ENCODE measurements around the gene RNF175. TPM values are rescaled to one million over a fixed set of nuclear protein-coding genes. Genes with fewer than 3 reads are reported as not detected.

RNF175 gene
- total RNA-seq, 1 experiment from 2014 or later = 5.4 TPM

DNA sequence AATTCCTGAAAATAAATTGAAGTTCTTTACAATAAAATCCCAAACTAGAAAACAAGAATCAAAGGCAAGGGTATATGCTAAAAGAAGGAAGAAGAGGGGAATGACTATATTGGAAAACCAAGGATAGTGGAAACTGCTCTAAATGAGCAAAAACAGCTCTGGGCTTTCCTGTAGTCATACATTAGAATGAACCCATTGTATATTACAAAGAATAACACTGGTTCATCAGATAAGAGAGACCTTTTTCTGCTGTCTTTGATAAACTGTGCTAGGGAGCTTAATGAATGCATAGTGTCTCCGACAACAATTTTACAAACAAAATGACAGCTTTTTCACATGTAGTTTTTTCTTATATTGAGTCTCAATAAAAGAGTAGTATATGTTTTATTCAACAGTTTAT is 49.1 kb downstream of the RNF175 start:
- POLR2A ChIA-PET = no interaction called here
- ATAC-seq (no peak), DNase-seq (ENCODE audit: low spot score) (no peak)
- Mint-ChIP-seq H3K9me3 (no peaks in the 10 kb centered on the region), H3K4me1 (no peaks in the 10 kb centered on the region), H3K27me3 (ENCODE audit: low read depth) (peaks cover 2% of the 10 kb centered on the region; the same call in 1 of the 2 replicates), H3K27ac (no peak overlapping the region), H3K4me3 (no peak overlapping the region), H3K36me3 (no peaks in the 10 kb centered on the region)
- CTCF ChIA-PET = no interaction called here
- no peak for TF ChIP-seq SOX15 (CRISPR knock-in tag; IDR thresholded peaks at IDR 0.05)
- TF ChIP-seq, protein P1, sequence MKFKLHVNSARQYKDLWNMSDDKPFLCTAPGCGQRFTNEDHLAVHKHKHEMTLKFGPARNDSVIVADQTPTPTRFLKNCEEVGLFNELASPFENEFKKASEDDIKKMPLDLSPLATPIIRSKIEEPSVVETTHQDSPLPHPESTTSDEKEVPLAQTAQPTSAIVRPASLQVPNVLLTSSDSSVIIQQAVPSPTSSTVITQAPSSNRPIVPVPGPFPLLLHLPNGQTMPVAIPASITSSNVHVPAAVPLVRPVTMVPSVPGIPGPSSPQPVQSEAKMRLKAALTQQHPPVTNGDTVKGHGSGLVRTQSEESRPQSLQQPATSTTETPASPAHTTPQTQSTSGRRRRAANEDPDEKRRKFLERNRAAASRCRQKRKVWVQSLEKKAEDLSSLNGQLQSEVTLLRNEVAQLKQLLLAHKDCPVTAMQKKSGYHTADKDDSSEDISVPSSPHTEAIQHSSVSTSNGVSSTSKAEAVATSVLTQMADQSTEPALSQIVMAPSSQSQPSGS (CRISPR knock-in tag; IDR thresholded peaks at IDR 0.05; ENCODE audit: borderline replicate concordance, low read depth) = no peak
- no peak for TF ChIP-seq KAT7 (CRISPR knock-in tag; IDR thresholded peaks at IDR 0.05; ENCODE audit: borderline replicate concordance)

DNA sequence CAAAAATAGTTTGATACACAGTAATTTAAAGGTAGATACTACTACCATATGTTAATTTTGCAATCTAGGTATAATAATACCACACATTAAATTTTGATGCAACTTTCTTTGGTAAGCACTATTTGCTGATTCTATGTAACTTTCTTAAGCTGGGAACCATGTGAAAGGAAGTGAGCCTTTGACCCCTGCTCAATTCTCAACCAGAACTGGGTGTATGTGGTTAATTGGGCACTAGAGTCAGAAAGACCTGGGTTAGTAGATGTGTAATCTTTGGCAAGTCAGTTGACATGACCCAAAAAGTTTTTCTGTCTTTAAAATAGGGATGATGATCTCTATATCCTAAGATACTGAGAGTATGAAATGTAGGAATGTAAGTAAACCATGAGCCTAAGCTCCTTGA is 53.3 kb downstream of the RNF175 start:
- H3K27ac Mint-ChIP-seq = no peak overlapping the region
- TF ChIP-seq SOX15 (CRISPR knock-in tag; IDR thresholded peaks at IDR 0.05) = no peak
- TF ChIP-seq, protein P2, sequence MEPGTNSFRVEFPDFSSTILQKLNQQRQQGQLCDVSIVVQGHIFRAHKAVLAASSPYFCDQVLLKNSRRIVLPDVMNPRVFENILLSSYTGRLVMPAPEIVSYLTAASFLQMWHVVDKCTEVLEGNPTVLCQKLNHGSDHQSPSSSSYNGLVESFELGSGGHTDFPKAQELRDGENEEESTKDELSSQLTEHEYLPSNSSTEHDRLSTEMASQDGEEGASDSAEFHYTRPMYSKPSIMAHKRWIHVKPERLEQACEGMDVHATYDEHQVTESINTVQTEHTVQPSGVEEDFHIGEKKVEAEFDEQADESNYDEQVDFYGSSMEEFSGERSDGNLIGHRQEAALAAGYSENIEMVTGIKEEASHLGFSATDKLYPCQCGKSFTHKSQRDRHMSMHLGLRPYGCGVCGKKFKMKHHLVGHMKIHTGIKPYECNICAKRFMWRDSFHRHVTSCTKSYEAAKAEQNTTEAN (CRISPR knock-in tag; IDR thresholded peaks at IDR 0.05) = no peak
- no peak for TF ChIP-seq SP1 (CRISPR knock-in tag; conservative IDR thresholded peaks at IDR 0.05)
- TF ChIP-seq, protein P3, sequence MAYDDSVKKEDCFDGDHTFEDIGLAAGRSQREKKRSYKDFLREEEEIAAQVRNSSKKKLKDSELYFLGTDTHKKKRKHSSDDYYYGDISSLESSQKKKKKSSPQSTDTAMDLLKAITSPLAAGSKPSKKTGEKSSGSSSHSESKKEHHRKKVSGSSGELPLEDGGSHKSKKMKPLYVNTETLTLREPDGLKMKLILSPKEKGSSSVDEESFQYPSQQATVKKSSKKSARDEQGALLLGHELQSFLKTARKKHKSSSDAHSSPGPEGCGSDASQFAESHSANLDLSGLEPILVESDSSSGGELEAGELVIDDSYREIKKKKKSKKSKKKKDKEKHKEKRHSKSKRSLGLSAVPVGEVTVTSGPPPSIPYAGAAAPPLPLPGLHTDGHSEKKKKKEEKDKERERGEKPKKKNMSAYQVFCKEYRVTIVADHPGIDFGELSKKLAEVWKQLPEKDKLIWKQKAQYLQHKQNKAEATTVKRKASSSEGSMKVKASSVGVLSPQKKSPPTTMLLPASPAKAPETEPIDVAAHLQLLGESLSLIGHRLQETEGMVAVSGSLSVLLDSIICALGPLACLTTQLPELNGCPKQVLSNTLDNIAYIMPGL (CRISPR knock-in tag; IDR thresholded peaks at IDR 0.05) = no peak
- TF ChIP-seq CREB1 (CRISPR knock-in tag; IDR thresholded peaks at IDR 0.05) = no peak
- TF ChIP-seq, protein P4, sequence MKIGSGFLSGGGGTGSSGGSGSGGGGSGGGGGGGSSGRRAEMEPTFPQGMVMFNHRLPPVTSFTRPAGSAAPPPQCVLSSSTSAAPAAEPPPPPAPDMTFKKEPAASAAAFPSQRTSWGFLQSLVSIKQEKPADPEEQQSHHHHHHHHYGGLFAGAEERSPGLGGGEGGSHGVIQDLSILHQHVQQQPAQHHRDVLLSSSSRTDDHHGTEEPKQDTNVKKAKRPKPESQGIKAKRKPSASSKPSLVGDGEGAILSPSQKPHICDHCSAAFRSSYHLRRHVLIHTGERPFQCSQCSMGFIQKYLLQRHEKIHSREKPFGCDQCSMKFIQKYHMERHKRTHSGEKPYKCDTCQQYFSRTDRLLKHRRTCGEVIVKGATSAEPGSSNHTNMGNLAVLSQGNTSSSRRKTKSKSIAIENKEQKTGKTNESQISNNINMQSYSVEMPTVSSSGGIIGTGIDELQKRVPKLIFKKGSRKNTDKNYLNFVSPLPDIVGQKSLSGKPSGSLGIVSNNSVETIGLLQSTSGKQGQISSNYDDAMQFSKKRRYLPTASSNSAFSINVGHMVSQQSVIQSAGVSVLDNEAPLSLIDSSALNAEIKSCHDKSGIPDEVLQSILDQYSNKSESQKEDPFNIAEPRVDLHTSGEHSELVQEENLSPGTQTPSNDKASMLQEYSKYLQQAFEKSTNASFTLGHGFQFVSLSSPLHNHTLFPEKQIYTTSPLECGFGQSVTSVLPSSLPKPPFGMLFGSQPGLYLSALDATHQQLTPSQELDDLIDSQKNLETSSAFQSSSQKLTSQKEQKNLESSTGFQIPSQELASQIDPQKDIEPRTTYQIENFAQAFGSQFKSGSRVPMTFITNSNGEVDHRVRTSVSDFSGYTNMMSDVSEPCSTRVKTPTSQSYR (CRISPR knock-in tag; IDR thresholded peaks at IDR 0.05) = no peak
- TF ChIP-seq, protein P5, sequence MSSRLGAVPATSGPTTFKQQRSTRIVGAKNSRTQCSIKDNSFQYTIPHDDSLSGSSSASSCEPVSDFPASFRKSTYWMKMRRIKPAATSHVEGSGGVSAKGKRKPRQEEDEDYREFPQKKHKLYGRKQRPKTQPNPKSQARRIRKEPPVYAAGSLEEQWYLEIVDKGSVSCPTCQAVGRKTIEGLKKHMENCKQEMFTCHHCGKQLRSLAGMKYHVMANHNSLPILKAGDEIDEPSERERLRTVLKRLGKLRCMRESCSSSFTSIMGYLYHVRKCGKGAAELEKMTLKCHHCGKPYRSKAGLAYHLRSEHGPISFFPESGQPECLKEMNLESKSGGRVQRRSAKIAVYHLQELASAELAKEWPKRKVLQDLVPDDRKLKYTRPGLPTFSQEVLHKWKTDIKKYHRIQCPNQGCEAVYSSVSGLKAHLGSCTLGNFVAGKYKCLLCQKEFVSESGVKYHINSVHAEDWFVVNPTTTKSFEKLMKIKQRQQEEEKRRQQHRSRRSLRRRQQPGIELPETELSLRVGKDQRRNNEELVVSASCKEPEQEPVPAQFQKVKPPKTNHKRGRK (CRISPR knock-in tag; IDR thresholded peaks at IDR 0.05; ENCODE audit: borderline replicate concordance) = no peak
- TF ChIP-seq, protein P6, sequence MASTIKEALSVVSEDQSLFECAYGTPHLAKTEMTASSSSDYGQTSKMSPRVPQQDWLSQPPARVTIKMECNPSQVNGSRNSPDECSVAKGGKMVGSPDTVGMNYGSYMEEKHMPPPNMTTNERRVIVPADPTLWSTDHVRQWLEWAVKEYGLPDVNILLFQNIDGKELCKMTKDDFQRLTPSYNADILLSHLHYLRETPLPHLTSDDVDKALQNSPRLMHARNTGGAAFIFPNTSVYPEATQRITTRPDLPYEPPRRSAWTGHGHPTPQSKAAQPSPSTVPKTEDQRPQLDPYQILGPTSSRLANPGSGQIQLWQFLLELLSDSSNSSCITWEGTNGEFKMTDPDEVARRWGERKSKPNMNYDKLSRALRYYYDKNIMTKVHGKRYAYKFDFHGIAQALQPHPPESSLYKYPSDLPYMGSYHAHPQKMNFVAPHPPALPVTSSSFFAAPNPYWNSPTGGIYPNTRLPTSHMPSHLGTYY (CRISPR knock-in tag; IDR thresholded peaks at IDR 0.05) = no peak
- TF ChIP-seq CREM (CRISPR knock-in tag; IDR thresholded peaks at IDR 0.05) = no peak
- TF ChIP-seq, protein P7, sequence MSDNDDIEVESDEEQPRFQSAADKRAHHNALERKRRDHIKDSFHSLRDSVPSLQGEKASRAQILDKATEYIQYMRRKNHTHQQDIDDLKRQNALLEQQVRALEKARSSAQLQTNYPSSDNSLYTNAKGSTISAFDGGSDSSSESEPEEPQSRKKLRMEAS (CRISPR knock-in tag; IDR thresholded peaks at IDR 0.05) = no peak
- TF ChIP-seq NR1H2 (CRISPR knock-in tag; IDR thresholded peaks at IDR 0.05) = no peak
- TF ChIP-seq IRF2 (CRISPR knock-in tag; IDR thresholded peaks at IDR 0.05; ENCODE audit: borderline replicate concordance, low read depth) = no peak
- no peak for ATAC-seq
- DNase-seq (ENCODE audit: low spot score) = no peak
- no peaks in the 10 kb centered on the region for H3K9me3 Mint-ChIP-seq
- no peaks in the 10 kb centered on the region for H3K36me3 Mint-ChIP-seq
- ChIA-PET POLR2A (no interaction called here), CTCF (interaction anchor here (1.0 kb wide), 1 partner anchor 44 kb away, joined by 3 read pairs; no protein-coding TSS in a partner anchor)
- H3K4me3 Mint-ChIP-seq = no peak overlapping the region
- peaks cover 14% of the 10 kb centered on the region for H3K27me3 Mint-ChIP-seq (ENCODE audit: low read depth)
- H3K4me1 Mint-ChIP-seq = no peaks in the 10 kb centered on the region
